Right lobe of liver (tissue), 6 donors: ENCODE data around the gene SLC25A43. TPM values are rescaled to one million over a fixed set of nuclear protein-coding genes. Genes with fewer than 3 reads are reported as not detected.

Source experiments
- ATAC-seq, 4 donors: fragments of 200-7000 bp; cut with Tn5 transposase; one replicate each; pipeline ENCODE4 v1.9.1; 2020; ENCODE audit warnings: mild to moderate bottlenecking in 4 of 4, moderate library complexity in 4 of 4
- DNase-seq, 3 donors: peaks; one replicate each; pipeline ENCODE4 v3.0.0-alpha.2; 2020
- H3K27ac ChIP-seq, 3 donors: fragments of 200-600 bp; one replicate each; pipeline ENCODE4 v1.8.0; 2022
- H3K27me3 ChIP-seq, 2 donors: fragments of 200-600 bp; one replicate each; pipeline ENCODE4 v1.8.0; 2022
- H3K36me3 ChIP-seq, 4 donors: fragments of 200-600 bp; sonication (generic) in 1 of 4; one replicate each; pipeline versions ENCODE4 v1.5.1 to v1.8.0; 2017 to 2022; ENCODE audit warnings: control low read depth in 1 of 4
- H3K4me1 ChIP-seq, 4 donors: fragments of 200-600 bp; sonication (generic) in 1 of 4; one replicate each; pipeline versions ENCODE4 v1.5.1 to v1.8.0; 2017 to 2022; ENCODE audit warnings: control low read depth in 1 of 4
- H3K4me3 ChIP-seq, 3 donors: fragments of 200-600 bp; one replicate each; pipeline ENCODE4 v1.8.0; 2022
- H3K9me3 ChIP-seq, 4 donors: fragments of 200-600 bp; sonication (generic) in 1 of 4; one replicate each; pipeline versions ENCODE4 v1.5.1 to v1.8.0; 2017 to 2022; ENCODE audit warnings: control low read depth in 1 of 4
- POLR2A ChIP-seq: fragments of 450-650 bp; IDR thresholded peaks from one replicate; pipeline ENCODE4 v1.6.1; 2017; ENCODE audit warnings: antibody characterized with exemption, mild to moderate bottlenecking
- WGBS: methylation state at CpG from one replicate; pipeline ENCODE4 v1.1.6; 2018; ENCODE audit warnings: low coverage, low lambda C conversion rate; ENCODE audit not compliant: insufficient coverage; ENCODE audit errors: missing lambda C conversion rate; 5-methylcytosine and 5-hydroxymethylcytosine counted together
- intact Hi-C, 2 donors: fragments of 100-400 bp; cut with DNase I; formaldehyde crosslinking; loops; one replicate each; pipeline versions ENCODE4 v1.11.2 to v1.14.1; 2022
- small RNA-seq, 2 experiments: library from RNA; depleted of rRNA; stranded (forward); fragments of <200 nt; gene quantifications; one replicate each; pipeline ENCODE3, GENCODE V24; 2016
- total RNA-seq, 6 experiments: library from RNA; depleted of rRNA in 2 of 6; stranded (reverse); fragments of >200 nt in 2 of 6; fragmentation: NEBNext Ultra II Directional in 3 of 6; extraction: Animal tissue kit (Norgen Biotek cat#: 25700) in 3 of 6; gene quantifications; one replicate each; pipeline versions ENCODE4 v1.1.0 to v1.2.4, GENCODE V29; 2016 to 2023
- TF ChIP-seq, protein P1 (sequence below), 4 donors: fragments of 200-600 bp in 3 of 4; fragments of 450-650 bp in 1 of 4; IDR thresholded peaks; one replicate each; pipeline versions ENCODE4 v1.5.1 to v1.8.0; 2016 to 2022; ENCODE audit warnings: antibody characterized with exemption in 4 of 4, mild to moderate bottlenecking in 2 of 4
- donor health status: DM: no; HTN: yes; CAD: no.
- donor health status: DM: no; HTN: no; CAD: no.
- donor health status: DM: no; HTN: no; CAD: no.
- donor health status: DM: no; HTN: yes; CAD: no.
- donor health status: DM: no; HTN: yes; CAD: no.

SLC25A43 gene
- total RNA-seq, 6 experiments from 2014 or later, result 6.4 to 21.5 (median 7.5) TPM

DNA sequence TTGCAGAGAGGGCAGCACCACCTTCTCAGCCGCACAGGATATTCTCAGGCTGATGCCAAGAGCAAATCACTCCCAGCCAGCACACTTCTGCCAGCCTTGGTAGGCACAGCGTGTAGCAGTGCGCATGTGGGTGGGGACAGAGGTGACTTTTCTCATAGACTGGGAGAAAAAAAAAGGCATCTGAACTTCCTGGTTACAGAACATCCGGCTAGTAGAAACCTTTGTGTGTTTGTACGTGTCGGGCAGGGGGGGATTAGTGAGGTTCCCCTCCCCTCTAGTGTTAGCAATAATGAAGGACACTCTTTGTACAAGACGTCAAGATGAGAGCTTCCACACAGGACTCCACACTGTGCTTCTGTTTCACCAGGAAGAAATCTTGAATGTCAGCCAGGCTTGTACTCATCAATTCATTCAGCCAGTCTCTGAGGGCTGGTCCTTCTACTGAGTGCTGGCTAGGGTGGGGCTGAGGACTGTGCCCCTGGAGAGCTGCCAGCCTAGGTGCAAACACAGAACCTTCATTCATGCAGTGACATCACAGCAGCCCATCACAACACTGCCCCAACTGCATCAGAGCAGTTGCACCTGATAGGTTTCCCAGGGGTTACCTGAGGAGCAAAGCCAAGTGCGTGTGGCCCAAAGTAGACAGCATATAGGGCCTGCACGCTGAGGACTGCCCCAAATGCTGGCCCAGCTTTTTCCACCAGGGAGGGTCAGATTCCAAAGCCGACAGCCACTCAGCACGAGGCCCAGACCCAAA lies 103.8 kb downstream of the SLC25A43 start:
- H3K27ac ChIP-seq, result peak overlapping the region in 2 of 3 donors; percentile 21 to 63
- H3K36me3 ChIP-seq, result no peaks in the 10 kb centered on the region
- no peak overlapping the region for H3K4me3 ChIP-seq
- intact Hi-C loops, result no loop called here
- H3K27me3 ChIP-seq, result no peaks in the 10 kb centered on the region
- H3K9me3 ChIP-seq, result no peaks in the 10 kb centered on the region
- DNase-seq (peak in 2 of 3 donors; percentile 52 to 67), ATAC-seq (peak; percentile 46 to 61 (median 60))
- 33% methylated on average over 6 of the region's 11 CpGs for WGBS
- TF ChIP-seq POLR2A, result no peak
- TF ChIP-seq, protein P1, sequence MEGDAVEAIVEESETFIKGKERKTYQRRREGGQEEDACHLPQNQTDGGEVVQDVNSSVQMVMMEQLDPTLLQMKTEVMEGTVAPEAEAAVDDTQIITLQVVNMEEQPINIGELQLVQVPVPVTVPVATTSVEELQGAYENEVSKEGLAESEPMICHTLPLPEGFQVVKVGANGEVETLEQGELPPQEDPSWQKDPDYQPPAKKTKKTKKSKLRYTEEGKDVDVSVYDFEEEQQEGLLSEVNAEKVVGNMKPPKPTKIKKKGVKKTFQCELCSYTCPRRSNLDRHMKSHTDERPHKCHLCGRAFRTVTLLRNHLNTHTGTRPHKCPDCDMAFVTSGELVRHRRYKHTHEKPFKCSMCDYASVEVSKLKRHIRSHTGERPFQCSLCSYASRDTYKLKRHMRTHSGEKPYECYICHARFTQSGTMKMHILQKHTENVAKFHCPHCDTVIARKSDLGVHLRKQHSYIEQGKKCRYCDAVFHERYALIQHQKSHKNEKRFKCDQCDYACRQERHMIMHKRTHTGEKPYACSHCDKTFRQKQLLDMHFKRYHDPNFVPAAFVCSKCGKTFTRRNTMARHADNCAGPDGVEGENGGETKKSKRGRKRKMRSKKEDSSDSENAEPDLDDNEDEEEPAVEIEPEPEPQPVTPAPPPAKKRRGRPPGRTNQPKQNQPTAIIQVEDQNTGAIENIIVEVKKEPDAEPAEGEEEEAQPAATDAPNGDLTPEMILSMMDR (IDR thresholded peaks at IDR 0.05), result no peak
- peaks cover 0 to 38% (median 10%) of the 10 kb centered on the region in 4 donors for H3K4me1 ChIP-seq

DNA sequence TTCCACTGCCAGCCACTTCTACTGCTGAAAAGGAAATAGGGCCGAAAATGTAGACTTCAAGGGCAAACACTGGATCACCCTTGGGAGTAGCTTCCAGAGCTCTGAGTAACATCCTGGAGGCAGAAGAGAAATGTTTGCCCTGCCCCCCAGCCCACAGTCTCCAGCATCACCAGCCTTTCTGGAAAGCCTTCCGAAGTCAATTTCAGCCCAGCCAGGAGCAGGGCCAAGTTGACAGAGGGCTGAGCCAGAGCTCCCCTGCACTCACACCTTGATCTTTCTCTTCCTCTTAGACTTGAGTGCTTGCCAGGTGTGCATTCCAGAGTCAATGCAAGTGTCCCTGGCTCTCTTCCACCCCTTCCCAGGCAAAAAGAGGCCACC lies 104.3 kb downstream of the SLC25A43 start:
- peak; percentile 74 to 78 (median 76) for ATAC-seq
- Histone ChIP-seq H3K4me3 (no peak overlapping the region), H3K27ac (peak overlapping the region in 2 of 3 donors; percentile 56 to 63), H3K36me3 (no peaks in the 10 kb centered on the region), H3K27me3 (no peaks in the 10 kb centered on the region), H3K9me3 (no peaks in the 10 kb centered on the region), H3K4me1 (peaks cover 0 to 38% (median 10%) of the 10 kb centered on the region in 4 donors)
- 29% methylated on average over 1 of the region's 2 CpGs for WGBS
- intact Hi-C loops, result no loop called here
- TF ChIP-seq POLR2A, result no peak
- TF ChIP-seq, protein P1 (IDR thresholded peaks at IDR 0.05), result no peak
- DNase-seq, result peak; percentile 65 to 81 (median 72)

Small RNA genes lying within 50 kb of the gene (small RNA-seq; reads per million reads assigned to genes)
- gene RNU1-67P (1.4 to 1.7 reads per million in 2 experiments), gene RNY3P16 (0 reads per million in 2 experiments)

Other genes starting within 250 kb of the SLC25A43 start
- gene PGRMC1, start 163.1 kb upstream of the SLC25A43 start, total RNA-seq, result 100 to 1,000 TPM; 182 to 455 (median 239) TPM
- gene SLC25A5, start 69.1 kb downstream of the SLC25A43 start, total RNA-seq, result 100 to 1,000 TPM; 168 to 296 (median 223) TPM
- gene STEEP1, start 166.1 kb downstream of the SLC25A43 start, total RNA-seq, result 10 to 100 TPM in 2 of 6 experiments, 1 to 10 TPM in 4; 4.5 to 13.9 (median 7.1) TPM
- 10 to 100 TPM; 11.9 to 20.4 (median 16.2) TPM for gene UBE2A, start 175.2 kb downstream of the SLC25A43 start, total RNA-seq
- gene NKRF, start 207.1 kb downstream of the SLC25A43 start, total RNA-seq, result 1 to 10 TPM; 3.0 to 4.4 (median 4.0) TPM